Measurements from ENCODE around the gene KPNA3. TPM values are rescaled to one million over a fixed set of nuclear protein-coding genes. Genes with fewer than 3 reads are reported as not detected.
"Not testable (repeated sequence)": the region's sequence is repeated elsewhere in the genome, so short reads cannot be mapped to it uniquely, and the experiment has no call there.

KPNA3 gene
- total RNA-seq = 31.5 TPM

- peak; percentile 96 for DNase-seq (ENCODE audit: low spot score)
These were observed at the start of gene KPNA3 for GRCh38 chr13:49792550-49793324. TSS of gene KPNA3 (minus strand) at chr13:49792682. CDS start at chr13:49792506, 176 bp downstream.

- no peak for DNase-seq (ENCODE audit: low spot score)
These were observed 49.5 kb upstream of the KPNA3 start for GRCh38 chr13:49841964-49842363.

- DNase-seq (ENCODE audit: low spot score) = no peak
These were observed 48.2 kb upstream of the KPNA3 start for GRCh38 chr13:49840675-49841074.

GRCh38 chr13:49840266-49840665 is 47.8 kb upstream of the KPNA3 start:
- DNase-seq (ENCODE audit: low spot score) = no peak

- no peak for DNase-seq (ENCODE audit: low spot score)
These were observed 46.5 kb upstream of the KPNA3 start for GRCh38 chr13:49838989-49839388.

GRCh38 chr13:49836516-49836915 is 44.0 kb upstream of the KPNA3 start:
- no peak for DNase-seq (ENCODE audit: low spot score)

- no peak for DNase-seq (ENCODE audit: low spot score)
These were observed 40.9 kb upstream of the KPNA3 start for GRCh38 chr13:49833402-49833801.

GRCh38 chr13:49831455-49831854 is 39.0 kb upstream of the KPNA3 start:
- no peak for DNase-seq (ENCODE audit: low spot score)

GRCh38 chr13:49830721-49831120 is 38.2 kb upstream of the KPNA3 start:
- DNase-seq (ENCODE audit: low spot score) = no peak

- no peak for DNase-seq (ENCODE audit: low spot score)
These were observed 37.2 kb upstream of the KPNA3 start for GRCh38 chr13:49829715-49830114.

GRCh38 chr13:49828453-49828852 is 36.0 kb upstream of the KPNA3 start:
- DNase-seq (ENCODE audit: low spot score) = no peak

GRCh38 chr13:49827891-49828290 is 35.4 kb upstream of the KPNA3 start:
- DNase-seq (ENCODE audit: low spot score) = no peak

- no peak for DNase-seq (ENCODE audit: low spot score)
These were observed 34.9 kb upstream of the KPNA3 start for GRCh38 chr13:49827336-49827735.

- no peak for DNase-seq (ENCODE audit: low spot score)
These were observed 28.9 kb upstream of the KPNA3 start for GRCh38 chr13:49821216-49822009.

GRCh38 chr13:49820591-49821215 is 28.2 kb upstream of the KPNA3 start:
- DNase-seq (ENCODE audit: low spot score) = no peak

GRCh38 chr13:49816047-49816446 is 23.6 kb upstream of the KPNA3 start:
- not testable (repeated sequence) for DNase-seq (ENCODE audit: low spot score)

- DNase-seq (ENCODE audit: low spot score) = no peak
These were observed 22.2 kb upstream of the KPNA3 start for GRCh38 chr13:49814551-49815270.

- no peak for DNase-seq (ENCODE audit: low spot score)
These were observed 20.3 kb upstream of the KPNA3 start for GRCh38 chr13:49812812-49813211.

- DNase-seq (ENCODE audit: low spot score) = no peak
These were observed 19.0 kb upstream of the KPNA3 start for GRCh38 chr13:49811527-49811908.

- no peak for DNase-seq (ENCODE audit: low spot score)
These were observed 18.4 kb upstream of the KPNA3 start for GRCh38 chr13:49810567-49811526.

- no peak for DNase-seq (ENCODE audit: low spot score)
These were observed 15.2 kb upstream of the KPNA3 start for GRCh38 chr13:49807681-49808080.
